Measurements from ENCODE around the gene ANKRD16.
A peak's percentile ranks its signal among the peaks of the same experiment; 100 is the strongest.

DNA sequence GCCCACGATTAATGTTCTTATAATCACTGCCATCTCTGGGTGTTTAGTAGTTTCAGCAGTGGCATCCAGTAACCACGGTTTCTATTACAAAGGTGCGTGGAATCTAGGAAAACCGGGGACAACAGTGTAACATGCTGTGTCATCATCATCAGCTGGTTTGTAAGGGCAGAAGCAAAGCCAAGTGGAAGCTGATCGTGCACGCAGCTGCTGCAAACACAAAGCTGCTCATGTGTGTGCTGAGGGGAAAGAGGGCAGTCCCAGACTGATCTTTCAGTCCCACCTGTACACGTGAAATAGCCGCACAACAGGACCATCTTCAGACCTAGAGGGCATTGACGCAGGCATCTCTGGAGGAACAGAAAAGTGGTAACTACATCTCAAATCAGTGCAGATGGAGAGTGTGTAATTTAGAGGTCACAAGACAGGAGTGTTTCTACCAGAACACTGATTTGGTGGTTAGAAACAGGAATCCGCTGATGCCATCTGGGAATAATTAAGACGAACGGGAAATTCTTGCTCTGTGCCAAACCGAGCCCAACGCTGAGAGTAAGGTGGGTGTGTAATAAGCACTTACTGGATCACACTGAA, 13.4 kb downstream of the ANKRD16 start:
- TF ChIP-seq OSR1 (CRISPR knock-in tag; IDR thresholded peaks at IDR 0.05): no peak
- TF ChIP-seq ZC3H10 (CRISPR knock-in tag; IDR thresholded peaks at IDR 0.05): no peak
- TF ChIP-seq GLIS3 (CRISPR knock-in tag; IDR thresholded peaks at IDR 0.05): no peak
- TF ChIP-seq RARB (CRISPR knock-in tag; IDR thresholded peaks at IDR 0.05): no peak
- TF ChIP-seq, protein P1, sequence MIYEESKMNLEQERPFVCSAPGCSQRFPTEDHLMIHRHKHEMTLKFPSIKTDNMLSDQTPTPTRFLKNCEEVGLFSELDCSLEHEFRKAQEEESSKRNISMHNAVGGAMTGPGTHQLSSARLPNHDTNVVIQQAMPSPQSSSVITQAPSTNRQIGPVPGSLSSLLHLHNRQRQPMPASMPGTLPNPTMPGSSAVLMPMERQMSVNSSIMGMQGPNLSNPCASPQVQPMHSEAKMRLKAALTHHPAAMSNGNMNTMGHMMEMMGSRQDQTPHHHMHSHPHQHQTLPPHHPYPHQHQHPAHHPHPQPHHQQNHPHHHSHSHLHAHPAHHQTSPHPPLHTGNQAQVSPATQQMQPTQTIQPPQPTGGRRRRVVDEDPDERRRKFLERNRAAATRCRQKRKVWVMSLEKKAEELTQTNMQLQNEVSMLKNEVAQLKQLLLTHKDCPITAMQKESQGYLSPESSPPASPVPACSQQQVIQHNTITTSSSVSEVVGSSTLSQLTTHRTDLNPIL (CRISPR knock-in tag; IDR thresholded peaks at IDR 0.05; ENCODE audit: low read depth): no peak
- TF ChIP-seq, protein P2, sequence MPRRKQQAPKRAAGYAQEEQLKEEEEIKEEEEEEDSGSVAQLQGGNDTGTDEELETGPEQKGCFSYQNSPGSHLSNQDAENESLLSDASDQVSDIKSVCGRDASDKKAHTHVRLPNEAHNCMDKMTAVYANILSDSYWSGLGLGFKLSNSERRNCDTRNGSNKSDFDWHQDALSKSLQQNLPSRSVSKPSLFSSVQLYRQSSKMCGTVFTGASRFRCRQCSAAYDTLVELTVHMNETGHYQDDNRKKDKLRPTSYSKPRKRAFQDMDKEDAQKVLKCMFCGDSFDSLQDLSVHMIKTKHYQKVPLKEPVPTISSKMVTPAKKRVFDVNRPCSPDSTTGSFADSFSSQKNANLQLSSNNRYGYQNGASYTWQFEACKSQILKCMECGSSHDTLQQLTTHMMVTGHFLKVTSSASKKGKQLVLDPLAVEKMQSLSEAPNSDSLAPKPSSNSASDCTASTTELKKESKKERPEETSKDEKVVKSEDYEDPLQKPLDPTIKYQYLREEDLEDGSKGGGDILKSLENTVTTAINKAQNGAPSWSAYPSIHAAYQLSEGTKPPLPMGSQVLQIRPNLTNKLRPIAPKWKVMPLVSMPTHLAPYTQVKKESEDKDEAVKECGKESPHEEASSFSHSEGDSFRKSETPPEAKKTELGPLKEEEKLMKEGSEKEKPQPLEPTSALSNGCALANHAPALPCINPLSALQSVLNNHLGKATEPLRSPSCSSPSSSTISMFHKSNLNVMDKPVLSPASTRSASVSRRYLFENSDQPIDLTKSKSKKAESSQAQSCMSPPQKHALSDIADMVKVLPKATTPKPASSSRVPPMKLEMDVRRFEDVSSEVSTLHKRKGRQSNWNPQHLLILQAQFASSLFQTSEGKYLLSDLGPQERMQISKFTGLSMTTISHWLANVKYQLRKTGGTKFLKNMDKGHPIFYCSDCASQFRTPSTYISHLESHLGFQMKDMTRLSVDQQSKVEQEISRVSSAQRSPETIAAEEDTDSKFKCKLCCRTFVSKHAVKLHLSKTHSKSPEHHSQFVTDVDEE (CRISPR knock-in tag; IDR thresholded peaks at IDR 0.05): 0 out of 2 replicates have a peak, but pooled peaks have one; percentile 55
- TF ChIP-seq PATZ1 (CRISPR knock-in tag; IDR thresholded peaks at IDR 0.05; ENCODE audit: borderline replicate concordance): no peak
- TF ChIP-seq ARNTL (CRISPR knock-in tag; IDR thresholded peaks at IDR 0.05; ENCODE audit: borderline replicate concordance, low read depth): no peak
- no peak for TF ChIP-seq TOX (CRISPR knock-in tag; IDR thresholded peaks at IDR 0.05; ENCODE audit: borderline replicate concordance)
- no peak for TF ChIP-seq POU6F1 (CRISPR knock-in tag; IDR thresholded peaks at IDR 0.05; ENCODE audit: borderline replicate concordance, low read depth)
- no peak for TF ChIP-seq BACH2 (CRISPR knock-in tag; IDR thresholded peaks at IDR 0.05; ENCODE audit: borderline replicate concordance)

Data from SK-N-SH treated with all-trans-retinoic acid at 6 μM for 48 hours (cell line).